ENCODE data around the gene CCDC187. TPM values are rescaled to one million over a fixed set of nuclear protein-coding genes. Genes with fewer than 3 reads are reported as not detected.
A peak's percentile ranks its signal among the peaks of the same experiment; 100 is the strongest.

Gene CCDC187
- total RNA-seq, 2 experiments from 2014 or later: 0.07 TPM; not detected in 1

DNA sequence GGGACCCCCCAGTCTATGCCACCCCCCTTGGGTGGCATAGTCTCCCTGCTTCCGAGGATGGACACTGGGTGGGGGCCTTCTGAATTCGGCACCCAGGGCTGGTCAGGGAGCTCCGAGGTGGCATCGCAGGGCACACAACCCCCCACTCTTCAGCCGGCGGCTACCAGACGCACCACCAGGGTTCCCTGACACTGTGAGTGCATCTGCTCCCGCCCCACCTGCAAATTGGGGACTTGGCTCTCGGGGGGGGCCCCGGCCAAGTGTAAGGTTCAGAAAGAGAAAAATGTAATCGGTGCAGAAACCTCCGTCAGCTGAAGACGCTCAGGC is 45.6 kb downstream of the CCDC187 start:
- ATAC-seq (no peak), DNase-seq (no peak)
- Mint-ChIP-seq H3K36me3 (ENCODE audit: low read depth) (no peaks in the 10 kb centered on the region), H3K4me3 (no peak overlapping the region), H3K27me3 (no peaks in the 10 kb centered on the region), H3K27ac (no peak overlapping the region), H3K4me1 (ENCODE audit: low read depth) (no peaks in the 10 kb centered on the region), H3K9me3 (no peaks in the 10 kb centered on the region)
- no peak for TF ChIP-seq CTCF (IDR thresholded peaks at IDR 0.05)
- ChIA-PET CTCF (no interaction called here), POLR2A (no interaction called here)
- intact Hi-C loops (cut with micrococcal nuclease): no loop called here

- H3K27ac Mint-ChIP-seq: no peak overlapping the region
- ATAC-seq: no peak
- H3K4me1 Mint-ChIP-seq (ENCODE audit: low read depth): no peaks in the 10 kb centered on the region
- DNase-seq: no peak
- no peak for TF ChIP-seq CTCF (IDR thresholded peaks at IDR 0.05)
- H3K4me3 Mint-ChIP-seq: no peak overlapping the region
- CTCF ChIA-PET: interaction anchor here (1.3 to 1.6 kb wide), 2 partner anchors 10 to 27 kb away, joined by 5 read pairs; no protein-coding TSS in a partner anchor
- POLR2A ChIA-PET: no interaction called here
- no peaks in the 10 kb centered on the region for H3K9me3 Mint-ChIP-seq
- intact Hi-C loops (cut with micrococcal nuclease): no loop called here
- H3K36me3 Mint-ChIP-seq (ENCODE audit: low read depth): no peaks in the 10 kb centered on the region
- H3K27me3 Mint-ChIP-seq: no peaks in the 10 kb centered on the region
Observed at GRCh38 chr9:136257381-136258298, 46.3 kb downstream of the CCDC187 start.

DNA sequence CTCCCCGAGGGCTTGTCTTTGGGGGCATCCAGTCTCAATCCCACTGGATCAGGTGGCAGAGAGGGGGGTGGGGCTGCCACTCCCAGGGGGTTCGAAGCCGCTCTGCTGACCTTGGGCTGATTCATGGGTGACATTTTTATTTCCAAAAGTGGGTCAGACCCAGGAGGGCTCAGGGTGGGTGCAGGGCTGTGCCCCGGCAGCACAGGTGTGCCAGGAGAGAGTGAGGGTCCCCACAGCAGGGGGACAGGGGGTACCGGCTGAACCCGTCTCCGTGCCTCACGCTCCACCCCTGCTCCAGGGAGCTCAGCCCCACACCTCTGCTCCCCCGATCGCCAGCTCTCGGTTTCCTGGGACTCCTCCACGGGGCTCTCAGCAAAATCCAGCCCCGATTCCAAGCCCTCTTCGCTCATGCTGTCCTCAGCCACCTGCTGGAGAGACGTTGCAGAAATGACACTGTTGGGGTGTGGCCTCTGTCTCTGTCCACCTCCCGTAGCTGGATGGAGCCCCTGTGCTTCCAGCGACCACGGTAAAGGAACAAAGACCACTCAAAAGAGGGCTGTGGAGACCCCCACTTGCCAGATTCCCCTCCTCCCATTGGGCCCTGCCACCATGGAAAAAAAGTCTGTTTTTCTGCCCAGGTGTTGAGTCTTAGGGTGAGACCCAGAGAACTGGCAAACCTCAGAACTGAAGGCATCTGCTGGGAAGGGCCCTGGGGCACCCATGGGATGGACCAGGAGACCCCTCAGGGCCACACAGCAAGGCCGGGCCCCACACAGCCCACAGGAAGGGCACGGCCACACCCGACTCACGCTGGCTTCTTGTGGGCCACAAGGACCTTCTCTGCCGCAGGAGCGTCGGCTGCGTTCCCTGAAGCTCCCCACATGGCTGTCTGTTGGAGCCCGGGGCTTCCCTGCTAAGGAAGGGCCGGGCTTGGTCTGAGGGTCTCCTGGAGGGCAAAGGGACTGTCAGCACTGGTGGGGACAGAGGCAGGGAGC is 47.7 kb downstream of the CCDC187 start:
- intact Hi-C loops (cut with micrococcal nuclease): no loop called here
- ChIA-PET CTCF (interaction anchor here (1.3 to 1.6 kb wide), 2 partner anchors 11 to 28 kb away, joined by 5 read pairs; no protein-coding TSS in a partner anchor), POLR2A (no interaction called here)
- H3K36me3 Mint-ChIP-seq (ENCODE audit: low read depth): no peaks in the 10 kb centered on the region
- H3K9me3 Mint-ChIP-seq: no peaks in the 10 kb centered on the region
- no peaks in the 10 kb centered on the region for H3K27me3 Mint-ChIP-seq
- DNase-seq (no peak), ATAC-seq (no peak)
- no peak overlapping the region for H3K27ac Mint-ChIP-seq
- TF ChIP-seq CTCF (IDR thresholded peaks at IDR 0.05): no peak
- H3K4me1 Mint-ChIP-seq (ENCODE audit: low read depth): no peaks in the 10 kb centered on the region
- H3K4me3 Mint-ChIP-seq: no peak overlapping the region

GRCh38 chr9:136255166-136255538 is 48.7 kb downstream of the CCDC187 start:
- peak; percentile 60 for ATAC-seq
- no peak overlapping the region for H3K4me3 Mint-ChIP-seq
- no peaks in the 10 kb centered on the region for H3K4me1 Mint-ChIP-seq (ENCODE audit: low read depth)
- TF ChIP-seq CTCF (IDR thresholded peaks at IDR 0.05): no peak
- POLR2A ChIA-PET: no interaction called here
- H3K27me3 Mint-ChIP-seq: no peaks in the 10 kb centered on the region
- CTCF ChIA-PET: no interaction called here
- H3K36me3 Mint-ChIP-seq (ENCODE audit: low read depth): no peaks in the 10 kb centered on the region
- no peaks in the 10 kb centered on the region for H3K9me3 Mint-ChIP-seq
- H3K27ac Mint-ChIP-seq: no peak overlapping the region
- intact Hi-C loops (cut with micrococcal nuclease): no loop called here
- DNase-seq: peak; percentile 56
